Panc1 (cell line): ENCODE results near the gene PPP2R3A. TPM values are rescaled to one million over a fixed set of nuclear protein-coding genes. Genes with fewer than 3 reads are reported as not detected.

Experiments used
- ATAC-seq: fragments of 200-7000 bp; cut with Tn5 transposase; 2 replicates; pipeline ENCODE4 v1.9.1; 2020; ENCODE audit warnings: mild to moderate bottlenecking, moderate library complexity
- BruUV-seq: library from RNA; stranded (reverse); fragments of 400-500 nt; replicated peaks from 2 replicates; lab custom pipeline; 2021; lab: Mats Ljungman, UMichigan
- CTCF ChIA-PET: fragments of 300-600 bp; sonication (Branson Sonifier 250); formaldehyde crosslinking; loops from one replicate; lab custom pipeline; 2022; ENCODE audit warnings: antibody characterized with exemption; lab: Charles Lee
- POLR2A ChIA-PET: fragments of 300-600 bp; sonication (Branson Sonifier 250); formaldehyde crosslinking; loops from one replicate; lab custom pipeline; 2022; ENCODE audit warnings: antibody characterized with exemption; lab: Charles Lee
- DNase-seq: peaks from one replicate; pipeline ENCODE4 v3.0.0-alpha.2; 2010; ENCODE audit warnings: low read depth, low spot score
- H3K27ac ChIP-seq: 2 replicates; pipeline ENCODE4 v1.5.1; 2011; ENCODE audit warnings: mild to moderate bottlenecking, low read length, inconsistent platforms
- H3K27me3 ChIP-seq: fragments of 200-500 bp; sonication (Bioruptor generic); 2 replicates; pipeline ENCODE4 v1.6.0; 2014; ENCODE audit warnings: low read length, inconsistent platforms; ENCODE audit not compliant: control insufficient read depth, insufficient read depth
- H3K36me3 ChIP-seq: fragments of 200-500 bp; sonication (Bioruptor generic); 2 replicates; pipeline ENCODE4 v1.5.1; 2014; ENCODE audit warnings: inconsistent platforms, mild to moderate bottlenecking, low read length, moderate library complexity; ENCODE audit not compliant: control insufficient read depth, insufficient read depth
- H3K4me1 ChIP-seq: 2 replicates; pipeline ENCODE4 v1.5.1; 2011; ENCODE audit warnings: inconsistent platforms, mild to moderate bottlenecking, low read length, moderate library complexity; ENCODE audit not compliant: control insufficient read depth, insufficient read depth
- H3K4me3 ChIP-seq, 2 experiments: 2 replicates each; pipeline ENCODE4 v1.5.1; 2011 to 2012; ENCODE audit warnings: low read depth in 2 of 2, low read length in 2 of 2, mild to moderate bottlenecking in 2 of 2, inconsistent platforms in 1 of 2, moderate library complexity in 1 of 2
- H3K9me3 ChIP-seq: fragments of 200-500 bp; sonication (Bioruptor generic); 2 replicates; pipeline ENCODE4 v1.5.1; 2014; ENCODE audit warnings: low read depth, mild to moderate bottlenecking, inconsistent platforms, low read length, moderate library complexity; ENCODE audit not compliant: control insufficient read depth, insufficient read depth
- CTCF ChIP-seq: fragments of 450-650 bp; IDR thresholded peaks from 2 replicates; pipeline ENCODE4 v1.5.1; 2017; ENCODE audit warnings: mild to moderate bottlenecking
- POLR2AphosphoS5 ChIP-seq: IDR thresholded peaks from 2 replicates; pipeline ENCODE4 v1.6.1; 2012; ENCODE audit warnings: mild to moderate bottlenecking, low read depth, low read length, moderate library complexity
- REST ChIP-seq, 2 experiments: IDR thresholded peaks; 2 replicates each; pipeline ENCODE4 v1.6.1; 2011 to 2012; ENCODE audit warnings: low read depth in 2 of 2, control low read depth in 1 of 2, low read length in 1 of 2, mild to moderate bottlenecking in 1 of 2, moderate library complexity in 1 of 2; ENCODE audit not compliant: insufficient read depth in 1 of 2
- SIN3A ChIP-seq: IDR thresholded peaks from 2 replicates; pipeline ENCODE4 v1.6.1; 2012; ENCODE audit warnings: low read depth, mild to moderate bottlenecking, low read length, moderate library complexity, borderline replicate concordance; ENCODE audit not compliant: insufficient read depth
- TCF7L2 ChIP-seq: IDR thresholded peaks from 2 replicates; pipeline ENCODE4 v1.6.1; 2011; ENCODE audit warnings: mild to moderate bottlenecking, low read depth, low read length, inconsistent platforms
- in situ Hi-C: cut with HindIII; loops from 2 replicates; pipeline ENCODE4 v1.10.0; 2016; ENCODE audit warnings: low sequenced_read_pairs, low pct_unique_long_range_greater_than_20kb
- intact Hi-C: fragments of 100-400 bp; cut with micrococcal nuclease; formaldehyde crosslinking; loops from one replicate; pipeline ENCODE4 v1.10.0; 2022; ENCODE audit not compliant: unreplicated experiment
- total RNA-seq: library from RNA; stranded (reverse); gene quantifications from one replicate; pipeline ENCODE4 v1.2.1, GENCODE V29; 2021; ENCODE audit not compliant: unreplicated experiment

The PPP2R3A gene
- total RNA-seq, 1 experiment from 2014 or later, result 8.1 TPM

GRCh38 chr3:136187868-136188267, 222.3 kb downstream of the PPP2R3A start:
- BruUV-seq, result no TSS peak
- POLR2A ChIA-PET, result no interaction called here
- H3K9me3 ChIP-seq, result no peaks in the 10 kb centered on the region
- peaks cover 43% of the 10 kb centered on the region for H3K4me1 ChIP-seq
- in situ Hi-C loops (loop anchor here (10.0 kb wide), 1 partner anchor 557 kb away; no protein-coding TSS in a partner anchor), intact Hi-C loops (no loop called here)
- CTCF ChIA-PET, result interaction anchor here (0.5 kb wide), 1 partner anchor 27 kb away, joined by 3 read pairs; no protein-coding TSS in a partner anchor
- no peak overlapping the region for H3K4me3 ChIP-seq
- H3K36me3 ChIP-seq, result no peaks in the 10 kb centered on the region
- no peaks in the 10 kb centered on the region for H3K27me3 ChIP-seq
- ATAC-seq, result no peak
- no peak for DNase-seq
- TF ChIP-seq CTCF, result no peak
- no peak for TF ChIP-seq TCF7L2
- TF ChIP-seq POLR2AphosphoS5, result no peak
- TF ChIP-seq REST (IDR thresholded peaks at IDR 0.05; ENCODE audit: insufficient read depth in 1 of 2, low read depth in 2 of 2, low read length in 1 of 2), result no peak
- TF ChIP-seq SIN3A, result no peak
- H3K27ac ChIP-seq, result no peak overlapping the region

DNA sequence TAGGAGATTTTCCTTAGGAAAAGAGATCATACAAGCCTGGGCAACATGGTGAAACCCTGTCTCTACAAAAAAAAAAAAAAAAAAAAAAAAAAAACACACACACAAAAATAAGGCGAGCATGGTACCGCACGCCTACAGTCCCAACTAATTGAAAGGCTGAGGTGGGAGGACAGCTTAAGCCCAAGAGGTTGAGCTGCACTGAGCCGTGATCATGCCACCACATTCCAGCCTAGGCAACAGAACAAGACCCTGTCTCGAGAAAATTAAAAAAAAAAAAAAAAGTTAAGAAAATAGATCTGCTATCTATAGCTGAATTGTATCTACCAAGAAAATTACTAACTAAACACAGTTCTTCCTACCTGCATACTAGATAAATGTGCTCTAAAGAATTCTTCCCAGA, 223.5 kb downstream of the PPP2R3A start:
- in situ Hi-C loops, result loop anchor here (10.0 kb wide), 1 partner anchor 556 kb away; no protein-coding TSS in a partner anchor
- DNase-seq, result no peak

More for the DNA sequence above, 223.5 kb downstream of the PPP2R3A start:
- POLR2A ChIA-PET, result interaction anchor here (0.7 kb wide), 1 partner anchor 40 kb away, joined by 5 read pairs; no protein-coding TSS in a partner anchor
- ATAC-seq, result no peak
- Histone ChIP-seq H3K4me1 (peaks cover 40% of the 10 kb centered on the region), H3K9me3 (no peaks in the 10 kb centered on the region), H3K27me3 (no peaks in the 10 kb centered on the region), H3K27ac (no peak overlapping the region), H3K36me3 (no peaks in the 10 kb centered on the region), H3K4me3 (no peak overlapping the region)
- CTCF ChIA-PET, result no interaction called here
- intact Hi-C loops, result no loop called here
- TF ChIP-seq REST (IDR thresholded peaks at IDR 0.05; ENCODE audit: insufficient read depth in 1 of 2, low read depth in 2 of 2, low read length in 1 of 2) (no peak), CTCF (no peak), POLR2AphosphoS5 (no peak), SIN3A (no peak), TCF7L2 (no peak)
- no TSS peak for BruUV-seq
